ENCODE measurements around the gene PCDHGA7.
"Not testable (repeated sequence)": the region's sequence is repeated elsewhere in the genome, so short reads cannot be mapped to it uniquely, and the experiment has no call there.

The PCDHGA7 gene

GRCh38 chr5:141430332-141431113 is 48.0 kb downstream of the PCDHGA7 start, which contains the start of gene PCDHGA12:
Gene PCDHGA12 (plus strand): TSS chr5:141430507. CDS start chr5:141430760, 253 bp downstream.
- DNase-seq (ENCODE audit: low spot score) = peak; percentile 29

GRCh38 chr5:141431286-141431685 is 48.7 kb downstream of the PCDHGA7 start:
- no peak for DNase-seq (ENCODE audit: low spot score)

- DNase-seq (ENCODE audit: low spot score) = not testable (repeated sequence)
Observed at GRCh38 chr5:141432308-141432707, 49.8 kb downstream of the PCDHGA7 start.

GRCh38 chr5:141432726-141433125 is 50.2 kb downstream of the PCDHGA7 start:
- DNase-seq (ENCODE audit: low spot score) = not testable (repeated sequence)

- DNase-seq (ENCODE audit: low spot score) = no peak
Observed at GRCh38 chr5:141434006-141434405, 51.5 kb downstream of the PCDHGA7 start.
